ENCODE data around the gene BEND6.
"Not testable (repeated sequence)": the region's sequence is repeated elsewhere in the genome, so short reads cannot be mapped to it uniquely, and the experiment has no call there.

The BEND6 gene

GRCh38 chr6:56970849-56971248 is 15.9 kb downstream of the BEND6 start:
- FAIRE-seq (no peak), DNase-seq (ENCODE audit: insufficient read length, low spot score) (no peak)
- no peak for TF ChIP-seq POLR2A (IDR thresholded peaks at IDR 0.05; ENCODE audit: low read depth, low read length)

GRCh38 chr6:56977192-56977591 is 22.3 kb downstream of the BEND6 start:
- FAIRE-seq (no peak), DNase-seq (ENCODE audit: insufficient read length, low spot score) (no peak)
- TF ChIP-seq POLR2A (IDR thresholded peaks at IDR 0.05; ENCODE audit: low read depth, low read length) = no peak

GRCh38 chr6:56978530-56978929 is 23.6 kb downstream of the BEND6 start:
- peak; percentile 62 for FAIRE-seq
- no peak for DNase-seq (ENCODE audit: insufficient read length, low spot score)
- no peak for TF ChIP-seq POLR2A (IDR thresholded peaks at IDR 0.05; ENCODE audit: low read depth, low read length)

- DNase-seq (ENCODE audit: insufficient read length, low spot score) (no peak), FAIRE-seq (peak; percentile 45)
- no peak for TF ChIP-seq POLR2A (IDR thresholded peaks at IDR 0.05; ENCODE audit: low read depth, low read length)
Measured at GRCh38 chr6:56984361-56984760, 29.5 kb downstream of the BEND6 start.

- FAIRE-seq (peak; percentile 57), DNase-seq (ENCODE audit: insufficient read length, low spot score) (no peak)
- TF ChIP-seq POLR2A (IDR thresholded peaks at IDR 0.05; ENCODE audit: low read depth, low read length) = no peak
Measured at GRCh38 chr6:56984884-56985283, 30.0 kb downstream of the BEND6 start.

- DNase-seq (ENCODE audit: insufficient read length, low spot score) = no peak
- no peak for FAIRE-seq
- TF ChIP-seq POLR2A (IDR thresholded peaks at IDR 0.05; ENCODE audit: low read depth, low read length) = no peak
Measured at GRCh38 chr6:56986611-56987010, 31.7 kb downstream of the BEND6 start.

- FAIRE-seq = no peak
- no peak for DNase-seq (ENCODE audit: insufficient read length, low spot score)
- TF ChIP-seq POLR2A (IDR thresholded peaks at IDR 0.05; ENCODE audit: low read depth, low read length) = no peak
Measured at GRCh38 chr6:56988145-56988544, 33.2 kb downstream of the BEND6 start.

GRCh38 chr6:56992036-56992435 is 37.1 kb downstream of the BEND6 start:
- FAIRE-seq (no peak), DNase-seq (ENCODE audit: insufficient read length, low spot score) (no peak)
- no peak for TF ChIP-seq POLR2A (IDR thresholded peaks at IDR 0.05; ENCODE audit: low read depth, low read length)

- no peak for FAIRE-seq
- no peak for TF ChIP-seq POLR2A (IDR thresholded peaks at IDR 0.05; ENCODE audit: low read depth, low read length)
- no peak for DNase-seq (ENCODE audit: insufficient read length, low spot score)
Measured at GRCh38 chr6:56992703-56993102, 37.8 kb downstream of the BEND6 start.

GRCh38 chr6:56995347-56995902 is 40.5 kb downstream of the BEND6 start:
- no peak for FAIRE-seq
- DNase-seq (ENCODE audit: insufficient read length, low spot score) = no peak
- no peak for TF ChIP-seq POLR2A (IDR thresholded peaks at IDR 0.05; ENCODE audit: low read depth, low read length)

- no peak for FAIRE-seq
- DNase-seq (ENCODE audit: insufficient read length, low spot score) = no peak
- no peak for TF ChIP-seq POLR2A (IDR thresholded peaks at IDR 0.05; ENCODE audit: low read depth, low read length)
Measured at GRCh38 chr6:56996401-56996800, 41.5 kb downstream of the BEND6 start.

GRCh38 chr6:56999049-56999448 is 44.1 kb downstream of the BEND6 start:
- DNase-seq (ENCODE audit: insufficient read length, low spot score) = no peak
- TF ChIP-seq POLR2A (IDR thresholded peaks at IDR 0.05; ENCODE audit: low read depth, low read length) = no peak
- FAIRE-seq = no peak

GRCh38 chr6:56999748-57000147 is 44.8 kb downstream of the BEND6 start:
- not testable (repeated sequence) for FAIRE-seq; DNase-seq (ENCODE audit: insufficient read length, low spot score)

GRCh38 chr6:57002197-57002596 is 47.3 kb downstream of the BEND6 start:
- no peak for FAIRE-seq
- DNase-seq (ENCODE audit: insufficient read length, low spot score) = no peak
- no peak for TF ChIP-seq POLR2A (IDR thresholded peaks at IDR 0.05; ENCODE audit: low read depth, low read length)

- no peak for FAIRE-seq
- no peak for DNase-seq (ENCODE audit: insufficient read length, low spot score)
- no peak for TF ChIP-seq POLR2A (IDR thresholded peaks at IDR 0.05; ENCODE audit: low read depth, low read length)
Measured at GRCh38 chr6:57004292-57004691, 49.4 kb downstream of the BEND6 start.

- no peak for DNase-seq (ENCODE audit: insufficient read length, low spot score)
- FAIRE-seq = peak; percentile 60
- no peak for TF ChIP-seq POLR2A (IDR thresholded peaks at IDR 0.05; ENCODE audit: low read depth, low read length)
Measured at GRCh38 chr6:57006101-57006500, 51.2 kb downstream of the BEND6 start.

GRCh38 chr6:57008069-57008468 is 53.2 kb downstream of the BEND6 start:
- not testable (repeated sequence) for DNase-seq (ENCODE audit: insufficient read length, low spot score); FAIRE-seq

Data from H54 (cell line).